Measurements from ENCODE around the gene RANBP3L.

DNA sequence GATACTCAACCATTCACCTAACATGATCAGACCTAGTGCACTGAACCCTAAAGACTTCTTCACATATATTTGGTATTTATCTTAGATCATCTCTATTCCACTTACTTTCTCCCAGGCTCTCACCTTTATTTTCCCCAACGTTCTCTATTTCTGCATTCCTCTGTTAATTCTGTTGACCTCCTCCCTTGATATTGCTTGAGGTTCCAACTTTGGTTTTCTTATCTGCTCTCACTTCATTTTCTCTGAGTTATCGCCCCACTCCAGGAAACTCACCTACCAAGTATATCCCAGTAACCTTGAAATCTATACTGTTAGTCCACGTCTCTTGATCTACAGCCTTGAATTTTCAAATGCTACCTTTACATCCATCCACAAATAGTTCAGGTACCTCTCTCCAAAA lies 69.2 kb downstream of the RANBP3L start:
- no peak for TF ChIP-seq YY1 (IDR thresholded peaks at IDR 0.05; ENCODE audit: insufficient read depth, insufficient read length)
- no peak for TF ChIP-seq ZNF274 (IDR thresholded peaks at IDR 0.05; ENCODE audit: low read depth, low read length)
